ENCODE data around the gene TACR1.

DNA sequence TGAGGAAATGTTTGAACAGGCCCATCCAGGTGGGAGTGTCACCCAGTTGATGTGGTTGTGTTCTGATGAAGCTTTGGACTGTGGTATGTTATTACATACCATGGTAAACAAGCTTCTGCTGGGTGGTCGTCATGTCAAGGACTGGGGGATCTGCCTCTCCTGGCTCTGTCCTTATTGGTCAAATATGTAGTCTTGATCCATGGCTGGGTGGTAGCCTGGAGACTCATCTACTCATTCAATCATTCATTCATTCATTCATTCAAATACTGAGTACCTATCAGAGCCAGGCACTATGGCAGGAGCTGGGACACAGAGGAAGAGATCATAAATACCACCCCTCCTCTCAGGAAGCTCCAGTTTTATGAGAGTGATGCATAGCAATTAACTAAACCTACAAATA, 60.8 kb downstream of the TACR1 start:
- TF ChIP-seq CEBPB (IDR thresholded peaks at IDR 0.05) (no peak), EP300 (IDR thresholded peaks at IDR 0.05; ENCODE audit: borderline replicate concordance) (no peak), FOXM1 (IDR thresholded peaks at IDR 0.05; ENCODE audit: borderline replicate concordance, low read depth) (no peak), YY1 (IDR thresholded peaks at IDR 0.05; ENCODE audit: low read depth) (no peak), NFIC (IDR thresholded peaks at IDR 0.05) (no peak), CREB1 (IDR thresholded peaks at IDR 0.05; ENCODE audit: low read depth) (no peak), ZBTB7A (IDR thresholded peaks at IDR 0.05; ENCODE audit: low read depth) (no peak), TEAD4 (IDR thresholded peaks at IDR 0.05) (no peak), REST (IDR thresholded peaks at IDR 0.05; ENCODE audit: low read depth) (no peak), RAD21 (IDR thresholded peaks at IDR 0.05; ENCODE audit: low read depth) (no peak), TAF1 (IDR thresholded peaks at IDR 0.05; ENCODE audit: low read depth) (no peak)
- TF ChIP-seq, protein P1, sequence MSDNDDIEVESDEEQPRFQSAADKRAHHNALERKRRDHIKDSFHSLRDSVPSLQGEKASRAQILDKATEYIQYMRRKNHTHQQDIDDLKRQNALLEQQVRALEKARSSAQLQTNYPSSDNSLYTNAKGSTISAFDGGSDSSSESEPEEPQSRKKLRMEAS (IDR thresholded peaks at IDR 0.05), result no peak
